ENCODE measurements around the gene ARHGEF17.

Gene ARHGEF17

DNA sequence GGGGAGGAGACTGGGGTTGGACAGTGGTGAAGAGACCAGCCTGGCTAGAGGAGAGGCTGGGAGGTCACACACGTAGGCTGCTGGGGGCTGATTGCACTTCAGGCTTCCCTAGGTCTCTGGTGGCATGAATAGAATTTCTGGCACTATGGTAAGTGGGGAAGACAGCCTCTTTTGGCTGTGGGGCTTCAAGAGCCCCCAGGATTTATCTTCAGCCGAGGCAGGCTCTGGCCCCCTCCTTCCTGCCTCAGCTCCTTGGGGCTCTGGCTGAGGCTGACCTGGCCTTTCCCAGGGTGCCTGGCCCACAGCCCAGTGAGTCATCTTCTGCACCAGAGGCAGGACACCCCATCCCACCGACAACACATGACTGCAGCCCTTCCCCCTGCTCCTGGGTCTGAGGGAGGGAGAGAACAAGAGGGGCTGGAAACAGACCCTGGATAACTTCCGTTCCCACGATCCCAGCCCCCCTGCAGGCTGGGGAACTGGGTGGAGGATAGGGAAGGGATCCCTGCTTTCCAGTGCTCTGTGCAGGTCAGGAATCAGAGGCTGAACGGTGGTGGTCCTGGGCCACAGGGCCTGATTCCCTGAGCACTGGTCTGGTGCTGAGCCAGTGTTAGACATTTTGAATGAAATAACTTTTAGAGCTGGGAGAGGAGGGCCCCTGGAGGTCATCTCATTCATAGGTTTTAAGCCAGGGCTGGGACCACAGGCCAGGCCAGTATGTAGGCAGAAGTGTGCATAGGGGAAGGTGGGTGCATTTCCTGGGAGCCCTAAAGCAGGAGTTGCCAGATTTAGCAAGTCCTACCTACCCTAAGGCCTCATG, 26.5 kb downstream of the ARHGEF17 start:
- no peak for DNase-seq

DNA sequence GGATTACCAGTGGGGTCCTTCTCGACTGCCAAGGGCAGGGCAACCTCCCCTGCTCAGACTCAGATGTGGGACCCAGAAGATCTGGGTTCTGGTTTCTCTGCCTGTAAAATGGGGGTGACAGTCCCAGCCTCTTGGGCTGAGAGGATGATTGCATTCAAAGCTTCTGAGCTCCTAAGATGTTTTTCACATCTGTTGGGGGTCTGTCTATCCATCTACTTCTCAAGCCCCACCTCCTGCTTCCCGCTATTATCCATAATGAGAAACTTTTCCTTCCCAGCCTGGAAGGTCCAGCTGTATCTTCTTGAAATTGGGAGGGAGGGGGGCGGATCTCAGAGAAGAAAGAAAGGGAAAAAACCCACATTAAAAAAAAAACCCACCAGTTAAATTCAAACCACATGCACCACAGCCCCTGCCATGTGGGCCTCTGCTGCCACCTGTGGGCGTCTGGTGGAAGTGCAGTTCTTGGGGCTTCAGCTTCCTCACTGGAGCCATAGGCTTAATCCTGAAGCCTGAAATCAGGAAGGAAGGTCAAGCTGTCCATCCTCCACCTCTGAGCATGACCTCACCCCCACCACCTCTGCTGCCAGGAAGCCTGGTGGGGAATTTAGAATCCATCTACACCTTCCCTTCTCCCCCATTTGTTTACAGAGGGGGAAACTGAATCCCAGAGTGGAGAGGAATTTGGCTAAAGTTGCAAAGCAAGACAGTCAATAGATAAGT, 27.3 kb downstream of the ARHGEF17 start:
- DNase-seq: peak; percentile 82

DNA sequence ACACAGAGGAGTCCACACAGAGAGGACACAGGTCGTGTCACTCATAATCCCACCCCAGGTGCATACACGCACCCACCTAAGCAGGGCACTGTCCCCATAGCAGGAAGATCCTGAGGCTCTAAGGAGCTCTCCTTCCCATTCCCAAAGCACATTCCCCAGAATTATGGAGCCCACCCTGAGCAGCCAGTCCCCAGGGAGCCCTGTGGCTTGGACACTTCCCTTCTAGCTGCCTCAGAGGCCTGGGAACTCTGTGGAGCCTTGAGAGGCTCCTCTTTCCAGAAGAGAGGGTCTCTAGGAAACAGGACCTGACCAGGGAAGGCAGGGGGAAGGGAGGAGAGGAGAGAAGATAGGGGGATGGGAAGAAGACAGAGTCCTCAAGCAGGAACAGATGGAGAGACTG, 29.8 kb downstream of the ARHGEF17 start:
- DNase-seq: no peak

DNA sequence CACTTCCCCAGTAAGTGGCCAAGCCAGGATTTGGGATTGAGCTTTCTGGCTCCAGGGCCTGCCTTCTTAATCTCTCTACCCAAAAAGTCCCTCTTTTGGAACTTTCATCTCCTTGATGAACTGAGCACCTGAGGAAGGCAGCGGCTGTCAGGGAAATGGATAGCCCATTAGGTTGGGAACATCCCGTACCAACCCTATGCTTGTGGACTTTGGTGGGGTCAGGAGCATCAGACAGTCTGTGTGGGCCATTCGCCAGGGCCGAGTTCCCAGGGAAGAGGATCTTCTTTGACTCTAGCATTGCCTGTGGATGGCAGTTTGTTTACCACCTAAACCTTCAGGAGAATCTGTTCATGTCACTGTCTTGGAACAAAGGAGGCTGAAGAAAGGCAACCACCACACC, 30.2 kb downstream of the ARHGEF17 start:
- DNase-seq: no peak

DNA sequence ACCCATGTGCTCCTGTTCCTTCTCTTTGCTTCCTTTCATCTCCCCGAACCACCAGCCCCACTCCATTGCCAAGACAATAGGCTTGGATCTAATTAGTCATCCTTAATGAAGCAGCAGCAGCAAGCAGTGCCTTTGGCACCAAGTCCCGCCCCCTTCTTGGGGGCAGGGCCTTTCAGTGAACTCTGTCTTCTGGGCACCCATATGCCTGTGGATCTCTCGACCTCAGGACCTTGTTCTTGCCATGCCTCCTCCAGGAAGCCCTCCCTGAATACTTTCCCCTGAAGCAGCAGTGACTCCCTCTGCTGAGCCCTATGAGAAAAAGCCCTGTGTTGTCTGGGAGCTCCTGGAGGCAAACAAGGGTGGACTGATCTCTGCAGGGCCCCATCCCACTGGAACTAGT, 32.1 kb downstream of the ARHGEF17 start:
- no peak for DNase-seq

DNA sequence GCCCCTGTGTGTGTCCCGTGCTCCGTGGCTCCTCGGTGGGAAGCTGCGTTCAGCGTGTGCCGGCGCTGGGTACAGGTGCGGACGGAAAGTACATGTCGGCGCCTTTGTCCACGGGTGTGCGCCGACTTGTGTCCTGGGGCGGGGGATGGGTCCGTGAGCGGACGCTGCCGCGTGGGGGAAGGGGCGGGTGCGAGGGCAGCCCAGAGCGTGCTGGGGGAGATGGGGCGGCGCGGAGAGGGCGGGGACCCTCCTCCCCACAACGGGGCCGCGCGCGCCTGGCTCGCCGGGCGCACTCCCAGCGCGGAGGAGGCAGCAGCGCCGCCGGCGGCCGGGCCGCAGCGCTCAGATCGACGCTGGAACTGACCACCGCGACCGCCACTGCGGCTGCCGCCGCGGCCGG, 34.6 kb downstream of the ARHGEF17 start:
- DNase-seq: no peak

DNA sequence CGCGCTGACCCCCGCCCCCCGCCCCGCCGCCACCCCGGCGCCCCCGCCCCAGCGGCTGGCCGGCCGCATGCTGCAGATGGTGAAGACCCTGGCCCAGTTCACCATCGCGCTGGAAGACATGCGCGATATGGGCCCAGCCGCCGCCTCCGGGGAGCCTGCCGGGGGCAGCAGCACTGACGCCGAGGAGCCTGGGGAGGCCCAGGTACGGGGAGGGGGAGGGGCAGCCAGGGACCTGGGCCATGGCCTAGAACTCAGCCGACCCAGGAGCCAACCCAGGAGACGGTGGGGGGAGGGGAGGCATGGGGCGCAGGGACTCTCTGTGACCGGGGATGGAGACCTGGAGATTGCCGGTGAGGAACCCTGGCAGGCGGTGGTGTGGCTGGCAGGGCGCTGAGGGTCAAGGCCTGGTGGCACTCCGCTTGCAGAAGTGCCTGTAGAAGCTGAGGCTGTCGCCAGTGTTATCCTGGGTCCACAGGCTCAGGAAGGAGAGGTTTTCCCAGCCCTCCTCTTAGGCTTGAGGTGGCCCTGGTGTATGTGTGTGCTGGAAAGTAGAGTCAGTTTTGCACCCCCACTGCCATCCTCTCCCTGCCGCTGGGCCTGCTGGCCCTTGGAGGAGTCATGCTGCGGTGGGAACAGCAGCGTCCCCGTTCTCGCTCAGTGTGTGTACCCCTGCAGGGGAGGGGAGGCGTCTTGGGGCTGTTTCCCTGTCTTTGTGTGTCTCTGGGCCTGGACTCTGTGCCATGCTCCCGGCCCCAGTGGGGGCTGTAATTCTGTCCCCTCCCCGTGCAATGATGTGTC, 35.2 kb downstream of the ARHGEF17 start:
- no peak for DNase-seq

DNA sequence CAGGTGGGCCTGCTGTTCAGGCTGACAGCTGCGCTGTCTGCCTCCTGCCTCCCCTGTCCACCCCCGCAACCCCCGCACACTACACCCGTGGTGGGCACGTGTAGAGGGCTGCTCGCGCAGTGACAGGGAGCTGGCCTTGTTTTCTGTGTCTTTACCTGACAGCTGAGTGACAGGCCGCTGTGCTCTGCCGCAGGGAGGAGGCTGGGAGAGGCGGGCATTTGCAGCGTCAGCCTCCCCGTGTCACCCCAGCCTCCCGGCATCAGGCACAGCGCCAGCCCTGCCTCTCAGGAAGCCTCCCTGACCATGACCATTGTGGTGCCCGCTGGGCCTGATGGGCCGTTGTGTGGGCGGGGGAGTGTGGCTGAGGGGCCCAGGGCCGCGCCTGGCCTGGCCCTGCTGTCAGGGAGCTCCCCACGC, 36.1 kb downstream of the ARHGEF17 start:
- DNase-seq: no peak

DNA sequence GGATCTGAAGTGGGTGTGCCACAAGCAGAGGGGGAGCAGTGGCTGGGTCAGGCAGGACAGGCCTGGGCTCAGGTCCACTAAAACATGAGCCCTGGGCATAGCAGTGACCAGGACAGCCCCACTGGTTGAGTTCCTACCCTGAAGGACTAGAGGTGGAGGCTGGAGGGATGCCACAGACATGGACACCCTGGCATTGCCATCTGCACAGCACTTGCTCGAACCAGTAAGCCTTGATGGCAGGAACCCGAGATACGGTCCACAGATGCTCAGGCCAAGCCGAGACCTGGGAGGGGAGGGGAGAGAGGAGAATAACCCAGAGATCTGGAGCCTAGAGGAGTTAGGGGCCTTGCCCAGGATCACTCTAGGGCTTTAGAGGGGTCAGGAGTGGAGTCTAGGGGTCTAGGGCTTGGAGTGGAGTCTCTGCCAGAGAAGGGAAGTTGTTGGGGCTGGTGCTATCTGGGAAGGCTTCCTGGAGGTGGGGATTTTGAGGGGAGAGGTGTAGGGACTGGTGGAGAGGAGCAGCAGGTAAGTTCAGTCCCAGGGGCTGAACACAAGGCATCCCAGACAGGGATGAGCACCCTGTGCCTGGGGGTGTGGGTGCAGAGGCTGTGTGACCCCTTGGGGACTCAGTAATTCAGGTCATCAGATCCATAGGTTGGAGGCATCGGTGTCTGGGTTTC, 37.5 kb downstream of the ARHGEF17 start:
- no peak for DNase-seq

DNA sequence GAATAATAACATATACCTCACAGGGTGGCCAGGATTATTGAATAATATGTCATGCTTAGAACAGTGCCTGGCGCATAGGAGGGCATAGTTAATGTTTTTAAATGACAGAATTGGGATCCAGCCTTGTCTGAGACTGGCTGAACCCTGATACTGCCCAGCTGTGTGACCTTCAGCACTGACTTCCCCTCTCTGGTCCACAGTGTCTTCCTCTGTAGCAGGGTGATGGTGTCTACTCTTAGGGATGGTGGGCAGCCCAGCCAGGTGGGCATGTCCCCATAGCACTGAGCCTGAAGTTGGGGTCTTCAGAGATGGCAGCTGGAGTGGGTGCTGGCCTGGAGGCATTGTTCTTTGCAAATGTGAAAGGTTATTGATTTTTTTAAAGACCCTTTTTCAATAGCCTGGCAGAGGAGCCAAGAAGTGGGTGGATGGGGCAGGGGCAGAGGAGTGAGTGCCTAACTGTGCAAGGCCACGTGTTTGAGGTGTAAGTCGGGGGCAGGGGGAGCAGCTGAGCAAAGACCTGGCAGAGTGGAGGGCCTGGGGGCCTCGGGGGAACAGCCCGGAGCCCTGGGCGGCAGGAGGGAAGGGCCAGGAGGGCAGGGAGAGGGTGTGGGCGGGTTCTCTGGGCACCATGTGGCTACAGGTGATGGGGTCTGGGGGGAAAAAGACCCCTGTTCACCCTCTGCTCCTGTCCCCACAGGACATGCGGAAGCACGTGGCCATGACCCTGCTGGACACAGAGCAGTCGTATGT, 38.3 kb downstream of the ARHGEF17 start:
- DNase-seq: no peak

DNA sequence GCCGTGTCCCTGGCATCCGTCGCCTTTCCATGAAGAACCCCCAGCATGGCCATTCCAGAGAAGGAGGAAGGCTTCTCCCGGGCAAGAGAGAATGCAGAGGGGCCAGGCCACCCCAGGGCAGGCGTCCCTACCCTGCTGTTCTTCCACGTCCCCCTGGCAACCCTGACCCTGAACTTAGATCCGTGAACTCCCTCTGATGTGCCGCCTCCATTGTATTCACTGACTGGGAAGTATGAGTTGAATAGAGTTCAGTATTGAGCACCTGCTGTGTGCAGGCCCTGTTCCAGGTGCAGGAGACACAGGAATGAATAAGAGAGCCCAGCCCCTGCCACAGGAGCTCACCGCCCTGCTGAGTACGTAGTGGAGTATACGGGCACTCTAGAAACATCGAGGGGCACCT, 39.0 kb downstream of the ARHGEF17 start:
- no peak for DNase-seq

DNA sequence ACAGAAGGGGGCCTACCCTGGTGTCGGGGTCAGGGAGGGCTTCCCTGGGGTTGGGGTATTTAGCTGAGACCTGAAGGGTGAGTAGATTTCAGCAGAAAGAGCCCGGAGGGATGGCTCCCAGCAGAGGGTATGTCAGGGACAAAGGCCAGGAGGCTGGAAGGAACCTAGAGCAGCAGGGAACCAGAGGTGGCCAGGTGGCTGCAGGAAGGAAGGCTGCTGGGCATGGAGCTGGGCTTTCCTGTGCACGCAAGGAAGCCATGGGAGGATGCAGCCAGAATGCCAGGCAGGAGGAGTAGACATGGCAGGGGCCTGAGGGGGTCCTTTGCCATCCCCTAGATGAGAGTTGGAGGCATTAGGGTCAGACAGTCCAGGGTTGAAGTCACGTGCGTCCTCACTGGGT, 40.8 kb downstream of the ARHGEF17 start:
- DNase-seq: no peak

DNA sequence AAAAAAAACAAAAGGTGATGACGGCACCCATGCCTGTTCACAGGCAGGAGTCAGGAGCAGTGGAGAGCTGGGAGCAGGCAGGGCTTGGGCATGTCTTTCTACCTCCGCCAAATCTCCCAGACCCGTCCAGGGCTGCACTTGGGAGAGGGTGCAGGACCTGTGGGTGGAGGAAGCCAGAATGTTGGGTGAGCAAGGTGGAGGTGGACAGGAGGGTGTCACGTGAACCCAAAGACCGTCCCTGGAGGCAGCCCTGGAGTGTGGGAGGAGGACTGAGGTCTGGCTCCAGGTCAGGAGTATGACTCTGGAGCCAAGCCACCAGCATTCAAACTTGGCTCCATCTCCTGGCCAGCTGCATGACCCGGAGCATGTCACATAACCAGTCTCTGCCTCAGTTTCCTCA, 41.6 kb downstream of the ARHGEF17 start:
- no peak for DNase-seq

DNA sequence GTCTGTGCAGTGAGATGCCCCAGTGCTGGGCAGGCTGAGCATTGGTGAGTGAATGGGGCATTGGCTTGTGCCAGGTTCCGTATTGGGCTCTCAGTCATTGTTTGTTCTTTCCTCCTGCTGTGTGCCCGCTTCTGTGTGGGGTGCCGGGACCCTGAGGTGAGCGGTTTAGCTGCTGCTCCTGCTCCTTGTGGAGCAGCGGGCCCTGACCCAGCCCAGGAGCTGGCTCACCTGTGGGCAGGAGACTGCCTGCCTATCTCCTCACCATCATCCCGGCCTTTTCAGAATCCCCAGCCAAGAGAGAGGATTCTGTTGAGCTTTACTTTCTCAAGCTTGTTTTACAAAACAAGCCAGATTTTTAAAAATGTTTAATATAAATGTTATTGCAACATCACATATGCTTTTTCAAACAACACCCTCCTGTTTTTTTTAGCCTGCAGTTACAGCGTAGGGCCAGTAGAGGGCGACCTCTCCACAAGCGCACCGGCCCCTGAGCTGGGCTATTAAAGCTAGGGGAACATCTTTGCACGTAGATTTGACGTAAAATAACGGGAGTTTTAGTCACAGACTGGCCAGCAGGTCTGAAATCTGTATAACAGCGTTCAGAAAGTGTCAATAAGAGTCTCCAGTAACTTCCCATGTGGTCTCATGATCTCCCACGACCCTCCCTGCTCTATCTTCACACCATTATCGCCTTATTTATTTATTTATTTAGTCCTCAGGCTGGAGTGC, 43.0 kb downstream of the ARHGEF17 start:
- peak; percentile 54 for DNase-seq

DNA sequence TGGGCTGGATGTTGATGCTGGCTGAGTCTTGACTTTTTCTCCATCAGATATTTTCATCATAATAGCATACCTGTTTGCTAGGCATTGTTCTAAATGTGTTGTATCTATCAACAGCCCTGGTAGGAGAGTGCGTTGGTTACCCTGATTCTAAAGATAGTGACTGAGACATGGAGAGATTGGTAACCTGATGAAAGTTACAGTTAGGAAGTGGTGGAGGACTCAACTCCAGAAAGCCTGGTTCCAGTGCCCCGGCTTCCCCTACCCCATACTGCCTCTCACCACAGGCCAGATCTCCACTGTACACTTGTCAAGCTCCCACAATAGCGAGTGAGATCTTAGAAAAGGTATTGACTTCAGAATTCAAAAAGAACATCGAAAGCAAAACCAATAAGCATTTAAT, 45.3 kb downstream of the ARHGEF17 start:
- no peak for DNase-seq

DNA sequence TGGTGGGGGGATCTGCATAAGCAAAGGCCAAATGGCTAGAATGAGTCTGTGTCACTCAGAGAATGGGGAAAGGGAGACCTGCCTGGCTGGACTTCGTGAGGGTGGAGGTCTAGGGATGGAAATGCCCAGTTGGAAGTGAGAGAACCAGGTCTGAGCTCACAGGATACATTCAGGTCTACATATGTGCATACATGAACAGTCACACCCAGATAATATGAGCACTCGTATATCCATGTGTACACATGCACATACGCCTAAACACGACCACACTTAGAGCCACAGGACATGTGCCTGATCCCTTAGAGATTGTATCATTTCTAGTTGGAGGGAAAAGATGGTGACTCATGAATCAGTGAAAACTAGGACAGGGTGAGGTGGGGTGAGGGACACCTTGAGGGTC, 47.0 kb downstream of the ARHGEF17 start:
- no peak for DNase-seq

DNA sequence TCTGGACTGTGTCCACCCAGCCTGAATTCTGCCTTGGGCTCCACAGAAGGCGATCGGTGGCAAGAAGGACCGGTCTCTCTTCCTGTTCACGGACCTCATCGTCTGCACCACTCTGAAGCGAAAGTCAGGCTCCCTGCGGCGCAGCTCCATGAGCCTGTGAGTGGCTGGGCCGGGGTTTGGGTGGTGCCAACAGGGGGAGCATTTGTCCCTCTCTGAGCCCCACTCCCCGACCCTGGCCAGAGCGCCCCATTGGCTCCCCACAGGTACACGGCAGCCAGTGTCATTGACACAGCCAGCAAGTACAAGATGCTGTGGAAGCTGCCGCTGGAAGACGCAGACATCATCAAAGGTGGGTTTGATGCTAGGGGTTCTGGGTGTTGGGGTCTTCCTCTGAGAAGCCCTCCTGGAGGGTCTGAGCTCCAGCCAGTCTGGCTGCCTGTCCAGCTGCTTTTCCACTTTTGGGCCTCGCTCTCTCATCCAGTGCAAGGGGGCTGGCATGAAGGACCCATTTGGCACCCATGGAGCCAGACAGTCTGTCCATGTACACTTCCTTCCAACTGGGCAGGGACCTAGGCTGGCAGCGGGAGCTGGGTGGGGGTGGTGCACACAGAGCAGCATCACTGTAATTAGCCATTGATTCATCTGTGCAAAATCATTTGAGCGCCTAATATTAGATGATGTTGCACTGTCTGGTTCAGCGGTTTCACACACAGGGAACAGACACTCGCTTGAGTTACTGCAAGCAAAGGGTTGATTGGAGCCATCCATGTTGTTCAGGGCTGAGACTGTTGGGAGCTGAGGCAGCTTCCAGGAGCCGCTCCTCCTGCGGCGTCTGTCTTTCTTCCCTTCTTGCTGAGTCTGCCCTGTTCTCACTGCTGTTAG, 49.1 kb downstream of the ARHGEF17 start:
- no peak for DNase-seq

DNA sequence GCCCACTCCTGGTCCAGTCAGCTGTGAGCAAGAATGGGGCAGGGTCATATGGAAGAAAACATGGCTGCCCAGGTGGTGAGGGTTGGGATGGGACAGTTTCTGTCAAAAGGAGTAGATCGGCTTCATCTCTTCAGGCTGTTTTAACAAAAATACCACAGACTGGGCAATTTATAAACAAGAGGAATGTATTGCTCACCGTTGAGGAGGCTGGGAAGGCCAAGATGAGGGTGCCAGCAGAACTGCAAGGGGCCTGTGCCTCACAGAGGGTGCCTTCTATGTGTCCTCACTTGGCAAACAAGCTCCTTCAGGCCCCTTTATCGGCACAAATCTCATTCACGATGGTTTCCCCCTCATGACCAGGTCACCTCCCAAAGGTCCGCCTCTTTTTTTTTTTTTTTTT, 50.0 kb downstream of the ARHGEF17 start:
- DNase-seq: no peak

DNA sequence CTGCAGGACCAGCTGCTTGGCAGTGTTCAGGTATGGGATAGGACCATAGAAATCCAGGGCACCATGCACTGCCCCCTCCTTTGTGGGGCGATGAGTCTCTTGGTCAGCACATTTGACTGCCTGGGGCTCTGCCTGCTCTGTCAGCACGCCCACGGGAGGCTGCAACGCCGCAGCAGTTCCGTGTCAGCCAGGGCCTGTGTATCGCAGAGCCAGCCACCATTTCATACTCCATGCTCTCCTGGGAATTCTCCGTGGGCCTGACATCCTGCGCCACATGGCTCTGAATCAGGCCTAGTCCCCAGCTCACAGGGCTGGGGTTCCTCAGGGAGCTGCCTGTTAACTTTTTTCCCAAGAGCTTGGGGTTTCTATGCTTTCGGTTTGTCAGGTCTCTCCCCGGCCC, 51.3 kb downstream of the ARHGEF17 start:
- DNase-seq: no peak

DNA sequence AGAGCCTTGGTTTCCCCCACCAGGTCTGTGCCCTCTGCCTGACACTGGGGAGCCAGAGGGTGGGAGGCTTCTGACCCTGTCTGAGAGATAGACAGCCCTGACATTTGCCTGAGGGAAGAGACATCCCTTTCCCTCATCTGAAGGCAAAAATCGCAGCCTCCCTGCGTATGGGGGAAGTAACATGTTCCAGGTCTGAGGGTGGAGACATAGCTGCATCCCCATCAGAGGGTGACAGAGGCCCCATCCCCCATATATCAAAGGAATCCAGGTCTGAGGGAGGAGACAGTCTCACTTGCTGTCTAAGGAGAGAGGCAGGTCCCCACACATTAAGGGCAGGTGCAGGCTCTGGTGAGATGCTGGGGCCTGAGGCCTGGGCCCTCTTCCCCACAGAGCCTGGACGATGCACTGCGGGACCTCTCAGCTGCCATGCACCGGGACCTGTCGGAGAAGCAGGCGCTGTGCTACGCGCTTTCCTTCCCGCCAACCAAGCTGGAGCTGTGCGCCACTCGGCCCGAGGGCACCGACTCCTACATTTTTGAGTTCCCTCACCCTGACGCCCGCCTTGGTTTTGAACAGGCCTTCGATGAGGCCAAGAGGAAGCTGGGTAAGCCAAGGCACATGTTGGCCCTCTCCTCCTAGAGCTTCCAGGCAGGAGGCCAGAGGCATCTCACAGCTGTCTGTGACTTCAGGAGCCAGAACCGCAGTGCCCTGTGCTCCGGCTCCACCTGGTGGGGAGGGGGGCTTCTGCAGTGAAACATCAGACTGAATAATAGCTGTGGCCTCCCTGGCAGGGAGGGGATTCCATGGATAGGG, 52.1 kb downstream of the ARHGEF17 start:
- DNase-seq: peak; percentile 46
